HCEC 1CT (cell line): ENCODE results near the gene ALOX5.
"Not testable (repeated sequence)": the region's sequence is repeated elsewhere in the genome, so short reads cannot be mapped to it uniquely, and the experiment has no call there.

Experiments
- DNase-seq: peaks from one replicate; pipeline ENCODE4 v3.0.0-alpha.2; 2017

ALOX5 gene

DNA sequence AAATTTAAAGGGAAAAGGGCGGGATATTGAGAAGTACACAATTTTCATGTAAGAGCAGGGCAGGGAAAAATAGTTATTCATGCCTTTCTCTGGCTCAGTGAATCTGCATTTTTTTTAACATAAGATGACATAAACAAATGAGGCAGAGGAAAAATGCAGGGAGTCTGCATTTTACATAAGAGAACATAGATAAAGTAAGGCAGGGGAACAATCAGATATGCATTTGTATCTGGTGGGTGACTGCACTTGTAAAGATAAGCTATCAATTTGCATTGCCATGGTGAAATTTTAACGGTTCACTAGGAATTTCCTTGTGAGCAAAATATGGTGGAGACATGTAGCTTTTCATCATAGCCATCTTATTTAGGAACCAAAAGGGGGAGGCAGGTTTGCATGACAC is 33.5 kb downstream of the ALOX5 start:
- DNase-seq = no peak

DNA sequence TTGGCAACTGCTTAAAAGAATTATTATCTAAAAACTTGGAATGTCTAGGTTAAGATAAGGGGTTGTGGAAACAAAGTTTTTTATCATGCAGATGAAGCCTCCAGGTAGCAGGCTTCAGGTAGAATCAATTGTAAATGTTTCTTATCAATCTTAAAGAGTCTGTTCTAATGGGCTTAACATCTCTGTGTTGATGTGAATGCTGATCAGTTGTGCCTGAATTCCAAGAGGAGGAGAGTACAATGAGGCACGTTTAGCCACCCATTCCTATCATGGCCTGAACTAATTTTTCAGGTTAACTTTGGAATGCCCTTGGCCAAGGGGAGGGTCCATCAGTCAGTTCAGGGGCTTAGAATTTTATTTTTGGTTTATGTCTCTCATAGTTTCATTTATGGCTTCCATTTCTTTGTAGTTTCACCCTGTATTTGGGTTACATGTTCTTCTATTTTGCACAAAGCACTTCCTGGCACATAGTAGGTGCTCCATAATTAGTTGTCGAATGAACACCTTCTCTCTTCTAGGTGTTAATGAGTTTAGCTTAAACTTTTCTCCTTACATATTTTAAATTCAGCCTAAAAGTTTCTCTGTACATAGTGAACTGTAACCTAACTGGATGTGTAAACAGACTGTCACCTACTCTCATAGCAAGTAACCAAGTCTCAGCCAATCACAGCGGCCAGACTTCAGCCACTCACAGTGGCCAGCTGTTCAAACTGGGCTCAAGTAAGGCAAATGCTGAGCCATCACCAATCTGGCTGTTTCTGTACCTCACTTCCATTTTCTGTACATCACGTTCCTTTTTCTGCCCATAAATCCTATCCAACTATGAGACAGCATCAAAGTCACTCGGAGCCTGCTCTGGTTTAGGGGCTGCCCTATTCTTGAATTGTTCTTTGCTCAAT is 34.7 kb downstream of the ALOX5 start:
- DNase-seq = no peak

DNA sequence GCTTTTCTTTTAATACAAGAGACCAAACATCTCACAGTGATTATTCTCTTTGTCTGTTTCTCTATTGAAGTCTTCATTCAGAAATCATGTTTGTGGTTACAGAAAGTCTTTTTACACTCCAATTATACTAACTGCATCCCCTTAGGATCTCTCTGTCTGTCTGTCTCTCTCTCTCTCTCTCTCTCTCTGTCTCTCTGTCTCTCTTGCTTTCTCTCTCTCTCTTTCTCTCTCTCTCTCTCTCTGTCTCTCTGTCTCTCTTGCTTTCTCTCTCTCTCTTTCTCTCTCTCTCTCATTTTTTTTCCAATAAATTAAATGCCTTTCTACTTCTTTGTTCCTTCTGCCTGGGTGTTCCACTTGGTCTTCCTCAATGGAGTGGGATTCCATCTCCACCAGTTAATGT is 35.3 kb downstream of the ALOX5 start:
- not testable (repeated sequence) for DNase-seq

DNA sequence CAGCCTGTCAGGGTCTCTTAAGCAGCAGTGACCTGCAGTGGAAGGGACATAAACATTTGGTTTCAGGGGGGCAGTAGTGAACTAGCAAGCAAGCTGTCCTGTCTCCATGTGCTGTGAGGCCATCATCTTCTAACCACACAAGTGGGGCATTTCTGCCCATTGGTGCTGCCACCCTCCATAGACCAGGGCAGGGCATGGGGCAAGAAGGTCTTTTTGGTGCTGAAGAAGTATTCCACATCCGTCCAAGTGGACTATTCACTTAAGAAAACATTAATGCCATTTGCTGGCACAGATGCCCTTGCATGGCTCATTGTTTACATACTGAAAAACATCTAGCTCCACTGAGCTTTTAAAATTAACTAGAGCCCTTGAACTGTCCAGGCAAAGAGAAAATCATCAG is 35.8 kb downstream of the ALOX5 start:
- no peak for DNase-seq

DNA sequence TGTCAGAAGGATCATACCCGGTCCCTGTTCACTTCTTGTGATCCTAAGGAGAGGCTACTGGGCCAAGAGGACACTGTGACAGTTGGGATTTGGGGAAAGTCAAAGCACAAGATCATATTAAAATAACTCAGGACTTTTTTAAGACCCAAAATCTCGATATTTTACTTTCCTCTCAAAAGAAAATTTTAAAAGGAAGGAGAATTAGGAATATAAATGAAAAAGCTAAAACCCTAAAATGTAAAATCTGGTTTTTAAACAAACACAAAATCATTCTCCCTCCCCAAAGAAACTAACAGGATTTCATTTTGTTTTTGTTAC is 36.4 kb downstream of the ALOX5 start:
- DNase-seq = no peak

DNA sequence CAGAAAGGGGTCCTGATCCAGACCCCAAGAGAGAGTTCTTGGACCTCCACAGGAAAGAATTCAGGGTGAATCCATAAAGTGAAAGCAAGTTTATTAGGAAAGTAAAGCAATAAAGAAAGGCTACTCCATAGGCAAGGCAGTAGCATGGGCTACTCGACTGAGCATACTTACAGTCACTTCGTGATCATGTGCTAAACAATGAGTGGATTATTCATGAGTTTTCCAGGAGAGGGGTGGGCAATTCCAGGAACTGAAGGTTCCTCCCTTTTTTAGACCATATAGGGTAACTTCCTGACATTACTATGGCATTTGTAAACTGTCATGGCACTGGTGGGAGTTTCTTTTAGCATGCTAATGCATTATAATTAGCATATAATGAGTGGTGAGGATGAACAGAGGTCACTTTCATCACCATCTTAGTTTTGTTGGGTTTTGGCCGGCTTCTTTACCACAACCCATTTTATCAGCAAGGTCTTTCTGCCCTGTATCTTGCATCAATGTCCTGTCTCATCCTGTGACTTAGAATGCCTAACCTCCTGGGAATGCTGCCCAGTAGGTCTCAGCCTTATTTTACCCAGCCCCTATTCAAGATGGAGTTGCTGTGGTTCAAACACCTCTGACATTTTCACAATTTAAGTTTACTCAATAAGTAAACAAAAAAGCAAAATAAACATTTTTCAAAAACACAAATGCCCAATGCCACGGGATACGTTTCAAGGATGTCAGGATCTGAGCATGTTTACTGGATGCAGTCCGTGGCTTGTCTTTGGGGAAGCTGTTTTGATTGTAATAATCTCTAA is 37.0 kb downstream of the ALOX5 start:
- DNase-seq = no peak

DNA sequence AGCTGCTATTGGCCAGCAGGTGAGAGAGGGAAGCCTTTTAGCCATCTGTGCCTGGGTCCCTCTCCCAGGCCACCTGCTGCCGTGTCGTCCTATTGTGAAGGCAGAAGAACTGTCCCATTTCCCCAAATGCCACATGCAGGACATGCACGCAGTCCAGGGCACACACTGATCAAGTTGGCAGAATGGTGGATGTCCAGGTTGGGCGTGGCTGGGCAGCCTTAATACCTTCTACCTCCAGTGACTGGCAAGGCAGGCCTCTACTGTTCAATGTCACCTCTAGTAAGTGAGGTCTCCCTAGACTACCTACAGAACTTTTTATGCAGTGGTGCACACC is 37.6 kb downstream of the ALOX5 start:
- no peak for DNase-seq

DNA sequence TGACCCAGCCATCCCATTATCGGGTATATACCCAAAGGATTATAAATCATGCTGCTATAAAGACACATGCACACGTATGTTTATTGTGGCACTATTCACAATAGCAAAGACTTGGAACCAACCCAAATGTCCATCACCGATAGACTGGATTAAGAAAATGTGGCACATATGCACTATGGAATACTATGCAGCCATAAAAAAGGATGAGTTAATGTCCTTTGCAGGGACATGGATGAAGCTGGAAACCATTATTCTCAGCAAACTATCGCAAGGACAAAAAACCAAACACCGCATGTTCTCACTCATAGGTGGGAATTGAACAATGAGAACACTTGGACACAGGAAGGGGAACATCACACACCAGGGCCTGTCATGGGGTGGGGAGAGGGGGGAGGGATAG is 41.0 kb downstream of the ALOX5 start:
- DNase-seq = not testable (repeated sequence)

DNA sequence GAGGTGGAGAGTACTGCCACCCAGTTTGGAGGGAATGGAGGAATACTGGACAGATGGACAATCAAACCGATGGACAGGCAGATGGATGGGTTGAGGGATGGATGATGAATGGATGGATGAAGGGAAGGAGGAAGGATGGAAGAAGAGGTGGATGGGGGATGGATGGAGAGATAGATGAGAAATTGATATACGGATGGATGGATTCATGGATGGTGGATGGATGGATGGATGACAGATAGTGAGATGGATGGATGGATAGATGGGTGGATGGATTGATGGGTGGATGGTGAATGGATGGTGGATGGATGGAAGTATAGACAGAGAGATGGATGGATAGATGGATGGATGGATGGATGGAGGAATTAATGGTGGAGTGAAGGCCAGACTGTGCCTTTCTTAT is 42.6 kb downstream of the ALOX5 start:
- DNase-seq = no peak

DNA sequence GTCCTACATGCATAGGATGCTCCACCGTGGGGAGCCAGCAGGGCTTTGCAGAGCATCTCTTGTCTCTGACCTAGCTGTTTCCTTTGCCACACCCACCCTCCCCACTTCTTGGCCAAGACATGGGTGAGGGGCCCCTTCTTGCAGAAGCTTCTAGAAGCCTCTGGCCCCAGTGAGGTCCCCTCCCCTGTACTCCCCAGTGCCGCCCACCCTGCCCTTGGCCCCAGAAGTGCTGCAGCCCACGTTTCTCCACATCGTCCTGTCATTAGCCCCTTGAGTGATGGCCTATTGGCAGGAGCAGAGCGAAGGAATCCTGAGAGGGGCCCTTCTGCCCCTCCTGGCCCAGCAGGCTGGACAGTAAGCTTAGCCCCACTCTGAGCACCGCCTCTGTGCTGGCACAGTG is 43.7 kb downstream of the ALOX5 start:
- no peak for DNase-seq

DNA sequence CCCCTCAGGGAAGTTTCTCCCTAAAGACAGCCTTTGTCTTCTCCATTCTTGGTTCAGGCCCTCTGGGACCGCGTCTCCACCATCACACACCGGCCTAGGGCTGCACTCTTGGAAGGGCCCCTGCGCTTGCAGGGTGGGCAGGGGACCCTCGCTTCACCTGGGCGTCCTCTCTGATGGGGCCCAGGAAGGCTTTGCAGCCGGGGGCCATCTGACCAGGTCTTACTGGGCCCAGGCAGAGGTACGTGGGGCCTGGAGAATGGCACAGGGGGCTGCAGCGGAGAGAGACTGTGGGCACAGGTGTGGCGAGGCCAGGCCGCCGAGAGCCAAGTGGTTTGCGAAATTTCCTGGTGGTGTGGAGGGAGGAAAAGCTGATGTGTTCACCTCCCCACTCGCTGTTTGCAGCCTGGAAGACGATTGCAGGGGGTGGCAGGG is 44.4 kb downstream of the ALOX5 start:
- no peak for DNase-seq

DNA sequence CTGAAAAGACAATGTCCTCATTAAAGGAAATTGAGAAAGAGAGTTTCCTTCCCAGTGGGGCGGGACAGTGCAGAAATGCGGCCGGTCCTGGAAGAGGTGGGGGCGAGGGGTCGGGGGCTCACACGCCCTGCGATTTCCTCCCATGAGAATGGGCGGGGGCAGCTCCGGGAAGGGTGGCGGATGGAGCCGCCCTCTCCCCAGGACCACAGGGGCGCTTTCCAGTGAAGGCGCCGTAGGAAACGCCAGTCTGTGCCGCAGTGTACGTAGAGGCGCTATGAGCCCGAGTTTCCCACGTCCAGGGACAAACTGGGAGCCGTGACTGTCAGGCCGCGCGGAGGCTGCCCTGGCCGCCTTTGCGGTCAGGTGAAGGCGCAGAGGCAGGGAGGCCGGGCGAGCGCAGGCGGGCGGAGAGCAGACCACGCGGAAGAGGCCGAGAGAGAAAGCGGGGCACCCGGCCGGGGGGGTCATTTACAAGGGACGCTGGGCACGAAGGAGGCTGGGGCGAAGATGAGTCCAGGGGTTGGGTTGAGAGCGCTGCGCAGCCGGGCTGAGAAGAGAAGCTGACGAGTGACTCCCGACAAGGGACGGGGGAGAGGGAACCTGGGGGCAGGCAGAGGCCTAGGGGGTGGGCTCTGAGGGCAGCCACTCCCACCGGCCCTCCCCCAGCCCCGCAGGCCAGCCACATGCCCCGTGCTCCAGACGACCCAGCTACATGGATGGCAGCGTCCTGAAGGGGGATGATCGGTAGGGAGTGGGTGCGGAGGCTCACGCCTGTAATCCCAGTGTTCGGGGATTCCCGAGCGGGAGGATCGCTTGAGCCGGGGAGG is 45.0 kb downstream of the ALOX5 start:
- DNase-seq = no peak

DNA sequence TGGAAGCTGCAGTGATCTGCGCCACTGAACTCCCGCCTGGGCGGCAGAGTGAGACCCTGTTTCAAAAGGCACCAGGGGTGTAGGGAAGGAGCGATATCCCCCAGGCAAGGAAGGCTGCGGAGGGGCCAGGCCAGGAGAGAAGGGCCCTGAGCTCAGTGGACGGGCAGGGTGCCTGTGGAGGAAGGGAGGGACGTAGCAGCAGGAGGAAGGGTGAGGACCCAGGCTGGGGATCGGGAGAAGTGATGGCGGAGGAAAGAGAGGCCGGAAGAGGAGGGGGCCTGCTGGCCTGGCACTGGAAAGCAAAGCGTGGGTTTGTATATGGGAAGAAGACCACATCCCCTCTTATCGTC is 45.6 kb downstream of the ALOX5 start:
- DNase-seq = no peak

DNA sequence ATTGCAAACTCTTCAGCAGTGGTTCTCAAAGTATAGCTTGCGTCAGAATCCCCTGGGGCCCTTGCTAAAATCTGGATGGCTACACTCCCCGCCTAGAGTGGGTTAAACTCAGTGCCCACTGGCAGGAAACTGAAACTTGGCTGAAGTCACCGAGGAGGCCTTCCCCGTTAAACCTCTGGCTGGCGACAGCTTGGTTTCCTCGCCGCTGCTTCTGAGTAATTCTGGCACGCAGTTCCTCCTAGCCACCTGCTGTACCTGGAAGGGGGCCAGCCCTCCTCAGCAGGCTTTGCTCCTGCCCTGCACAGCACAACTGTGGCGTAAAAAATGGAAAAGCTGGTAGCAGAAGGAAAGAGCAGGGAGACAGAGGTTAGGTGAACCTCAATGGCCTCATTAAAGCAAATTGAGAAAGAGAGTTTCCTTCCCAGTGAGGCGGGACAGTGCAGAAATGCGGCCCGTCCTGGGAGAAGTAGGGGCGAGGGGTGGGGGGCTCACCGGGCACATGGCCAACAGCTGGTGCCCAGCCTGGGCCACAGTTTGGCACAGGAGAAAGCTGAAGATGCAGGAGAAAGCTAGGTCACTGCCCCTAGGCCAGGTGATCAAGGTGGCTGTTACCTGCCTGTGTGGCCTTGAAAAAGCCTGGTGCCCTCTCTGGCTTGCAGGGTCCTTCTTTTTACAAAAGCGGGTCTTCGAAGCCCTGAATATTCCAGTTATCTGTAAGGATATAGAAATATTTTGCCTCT is 46.6 kb downstream of the ALOX5 start:
- peak; percentile 45 for DNase-seq

DNA sequence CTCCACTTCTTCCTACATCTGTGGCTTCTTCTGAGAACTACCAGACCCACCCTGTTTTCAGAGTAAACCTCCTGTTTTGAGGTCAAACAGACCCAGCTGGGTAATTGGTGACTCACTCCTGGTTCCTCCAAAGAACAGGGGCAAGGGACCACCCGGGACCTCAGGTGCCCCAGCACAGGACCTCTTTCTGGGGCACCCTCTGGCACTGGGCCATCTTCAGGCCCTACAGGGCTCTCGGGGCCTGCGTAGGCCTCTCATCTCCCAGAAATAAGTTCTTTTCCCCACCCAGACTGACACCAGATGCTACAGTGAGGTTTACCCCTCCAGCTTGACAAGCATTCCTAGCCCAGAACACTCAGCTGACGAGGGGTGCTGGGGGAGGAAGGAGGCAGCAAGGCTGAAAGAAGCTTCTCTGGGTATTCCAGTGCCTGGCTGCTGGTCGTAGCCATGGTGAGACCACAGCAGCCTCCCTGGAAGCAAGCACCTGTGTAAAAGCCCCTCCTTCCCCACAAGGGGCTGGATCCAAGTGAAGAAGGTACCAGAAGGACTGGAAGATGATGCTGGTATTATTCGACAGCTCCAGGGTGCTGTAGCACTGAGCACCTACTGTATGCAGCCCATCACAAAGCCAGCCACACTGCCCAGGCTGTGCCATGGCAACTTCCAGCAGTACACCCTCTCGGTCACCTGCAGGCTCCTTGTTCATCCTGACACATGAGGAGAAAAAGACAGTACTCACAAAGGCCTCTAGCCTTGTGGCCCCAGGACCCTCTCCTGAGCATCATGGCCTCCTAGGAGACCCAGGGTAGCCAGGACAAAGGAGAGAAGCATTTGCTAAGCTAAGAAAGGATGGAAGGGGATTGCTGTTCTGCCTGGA is 47.4 kb downstream of the ALOX5 start:
- DNase-seq = no peak

DNA sequence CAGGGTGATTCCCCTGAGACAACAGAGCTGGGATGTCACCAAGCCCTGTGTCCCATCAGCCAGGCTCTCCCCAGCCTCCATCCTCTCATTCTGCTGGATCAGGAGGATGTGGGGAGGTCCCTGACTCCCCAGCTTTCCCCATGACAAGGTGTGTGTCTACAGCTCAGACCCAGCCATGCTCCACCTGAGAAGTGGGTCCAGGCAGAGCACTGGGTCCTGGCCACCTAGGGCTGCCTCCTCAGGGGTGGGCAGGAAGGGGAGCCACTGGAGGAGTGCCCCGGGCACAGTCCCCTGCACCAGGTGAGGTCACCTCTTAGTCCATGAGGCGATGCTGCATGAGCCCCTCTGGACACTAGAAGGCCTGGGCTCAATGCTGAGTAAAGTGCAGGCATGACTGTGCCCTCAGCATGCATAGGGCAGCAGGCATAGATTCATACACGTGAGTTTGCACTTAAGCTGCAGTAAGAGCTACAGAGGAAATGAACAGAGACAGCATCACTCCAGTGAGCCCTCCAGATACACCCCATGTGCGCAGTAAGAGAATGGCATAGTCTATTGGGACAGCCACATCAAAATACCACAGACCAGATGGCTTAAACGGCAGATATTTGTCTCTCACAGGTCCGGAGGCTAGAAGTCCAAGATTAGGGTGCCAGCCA is 48.3 kb downstream of the ALOX5 start:
- DNase-seq = no peak

DNA sequence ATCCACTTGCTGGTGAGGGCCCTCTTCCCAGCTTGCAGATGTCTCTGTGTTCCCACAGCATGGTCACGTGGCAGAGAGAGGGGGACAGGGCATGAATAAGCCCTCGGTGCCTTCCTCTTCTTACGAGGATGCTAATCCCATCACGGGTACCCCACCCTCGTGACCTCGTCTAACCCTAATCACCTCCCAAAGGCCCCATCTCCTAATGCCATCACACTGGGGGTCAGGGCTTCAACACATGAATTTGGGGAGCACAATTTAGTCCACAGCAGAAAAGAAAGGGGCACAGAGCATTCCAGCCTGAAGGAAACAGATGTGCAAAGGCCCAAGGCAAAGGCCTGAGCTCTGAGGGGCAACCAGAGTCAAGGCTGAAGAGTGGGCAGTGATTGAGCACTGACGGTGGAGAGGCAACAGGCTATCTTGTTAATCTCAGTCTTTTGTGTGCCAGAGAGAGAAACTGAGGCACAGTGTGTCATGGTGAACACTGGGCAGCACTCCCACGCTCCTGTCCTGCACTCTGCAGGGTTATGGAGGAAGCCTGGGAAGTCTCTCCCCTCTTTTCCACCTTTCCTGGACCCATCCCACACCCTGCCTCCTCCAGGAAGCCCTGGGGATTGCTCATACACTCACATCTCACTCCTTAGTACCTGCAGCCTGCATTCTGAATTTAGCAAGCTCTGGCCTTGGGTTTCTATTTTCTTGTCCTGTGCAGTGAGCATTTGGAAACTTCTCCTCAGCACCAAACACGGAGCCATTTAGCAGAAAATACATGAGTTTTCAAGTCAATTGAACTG is 49.0 kb downstream of the ALOX5 start:
- DNase-seq = no peak

DNA sequence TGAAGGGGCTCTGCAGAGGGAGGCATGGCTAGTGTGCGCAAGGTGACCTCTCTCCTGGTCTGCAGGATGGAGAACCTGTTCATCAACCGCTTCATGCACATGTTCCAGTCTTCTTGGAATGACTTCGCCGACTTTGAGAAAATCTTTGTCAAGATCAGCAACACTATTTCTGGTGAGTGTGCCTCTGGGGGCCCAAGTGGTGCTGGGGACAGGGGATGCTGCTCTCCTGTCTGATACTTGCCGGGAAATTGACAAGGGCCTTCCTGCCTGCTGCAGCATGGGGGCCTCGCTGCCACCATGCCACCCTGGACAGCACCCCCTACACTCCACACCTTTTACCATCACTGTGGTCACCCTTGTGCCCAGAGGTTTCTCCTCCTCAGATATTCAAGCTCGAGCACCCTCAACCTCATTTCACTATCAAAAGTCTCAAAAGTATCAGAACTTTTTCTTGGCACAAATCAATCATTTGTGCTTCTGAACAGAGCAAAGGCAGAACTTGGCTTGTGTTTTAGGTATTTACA is 50.0 kb downstream of the ALOX5 start:
- no peak for DNase-seq

DNA sequence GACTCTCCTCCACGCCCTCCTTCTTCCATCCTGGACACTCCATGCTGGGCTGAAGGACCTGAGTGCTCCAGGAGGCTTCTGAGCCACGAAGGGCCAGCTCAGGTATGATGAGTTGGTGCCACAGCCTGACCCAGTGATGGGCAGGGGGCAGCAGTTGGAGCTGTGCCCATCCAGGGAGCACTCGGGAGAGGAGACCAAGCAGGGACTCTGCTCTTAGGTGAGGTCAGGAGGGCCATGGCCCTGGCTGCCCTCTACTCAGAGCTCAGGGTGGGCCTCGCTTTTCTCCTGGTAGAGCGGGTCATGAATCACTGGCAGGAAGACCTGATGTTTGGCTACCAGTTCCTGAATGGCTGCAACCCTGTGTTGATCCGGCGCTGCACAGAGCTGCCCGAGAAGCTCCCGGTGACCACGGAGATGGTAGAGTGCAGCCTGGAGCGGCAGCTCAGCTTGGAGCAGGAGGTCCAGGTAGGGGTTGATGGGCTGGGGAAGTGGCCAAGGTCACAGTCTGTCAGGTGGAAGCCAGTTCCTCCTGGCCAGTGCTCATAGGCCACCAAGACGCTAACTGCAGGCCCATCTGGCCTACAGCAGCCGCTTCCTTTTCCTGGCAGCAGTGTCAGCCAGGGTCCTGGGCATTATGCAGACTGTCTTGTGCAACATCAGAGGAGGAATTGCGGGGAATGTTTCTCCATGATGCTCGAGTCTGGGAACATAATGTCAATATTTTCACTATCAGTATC is 50.8 kb downstream of the ALOX5 start:
- no peak for DNase-seq
